Neuron (in vitro differentiated cells): ENCODE data around the gene JMJD8.
A peak's percentile ranks its signal among the peaks of the same experiment; 100 is the strongest.

ENCODE experiments used
- H2AFZ ChIP-seq: one replicate; pipeline ENCODE4 v1.6.1; 2013; ENCODE audit warnings: low read depth, mild to moderate bottlenecking, inconsistent platforms, low read length, moderate library complexity
- H3K27me3 ChIP-seq: one replicate; pipeline ENCODE4 v1.6.1; 2013; ENCODE audit warnings: low read length; ENCODE audit not compliant: insufficient read depth
- H3K36me3 ChIP-seq: one replicate; pipeline ENCODE4 v1.6.1; 2013; ENCODE audit warnings: low read length; ENCODE audit not compliant: insufficient read depth
- H3K4me1 ChIP-seq: one replicate; pipeline ENCODE4 v1.6.1; 2013; ENCODE audit warnings: low read length; ENCODE audit not compliant: insufficient read depth
- H3K4me3 ChIP-seq: 2 replicates; pipeline ENCODE4 v1.5.1; 2013; ENCODE audit warnings: mild to moderate bottlenecking, low read length, moderate library complexity
- H3K9me3 ChIP-seq: one replicate; pipeline ENCODE4 v1.6.1; 2013; ENCODE audit warnings: low read length

The JMJD8 gene

DNA sequence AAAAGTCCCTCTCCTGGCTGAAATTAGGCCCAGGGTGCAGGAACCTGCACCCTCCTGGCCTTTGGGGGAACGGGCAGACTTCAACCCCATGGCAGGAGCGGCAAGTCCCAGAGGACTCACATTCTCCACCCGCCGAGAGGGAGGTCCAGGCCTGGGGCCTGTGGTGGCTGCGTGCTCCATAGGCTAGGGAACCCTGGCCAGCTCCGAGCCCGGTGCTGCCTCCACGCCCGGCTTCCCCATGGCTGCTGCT lies 42.0 kb upstream of the JMJD8 start:
- Histone ChIP-seq H3K27me3 (no peaks in the 10 kb centered on the region), H3K4me1 (peaks cover 20% of the 10 kb centered on the region), H3K36me3 (peaks cover 2% of the 10 kb centered on the region), H2AFZ (no peak overlapping the region), H3K9me3 (no peaks in the 10 kb centered on the region), H3K4me3 (no peak overlapping the region)

DNA sequence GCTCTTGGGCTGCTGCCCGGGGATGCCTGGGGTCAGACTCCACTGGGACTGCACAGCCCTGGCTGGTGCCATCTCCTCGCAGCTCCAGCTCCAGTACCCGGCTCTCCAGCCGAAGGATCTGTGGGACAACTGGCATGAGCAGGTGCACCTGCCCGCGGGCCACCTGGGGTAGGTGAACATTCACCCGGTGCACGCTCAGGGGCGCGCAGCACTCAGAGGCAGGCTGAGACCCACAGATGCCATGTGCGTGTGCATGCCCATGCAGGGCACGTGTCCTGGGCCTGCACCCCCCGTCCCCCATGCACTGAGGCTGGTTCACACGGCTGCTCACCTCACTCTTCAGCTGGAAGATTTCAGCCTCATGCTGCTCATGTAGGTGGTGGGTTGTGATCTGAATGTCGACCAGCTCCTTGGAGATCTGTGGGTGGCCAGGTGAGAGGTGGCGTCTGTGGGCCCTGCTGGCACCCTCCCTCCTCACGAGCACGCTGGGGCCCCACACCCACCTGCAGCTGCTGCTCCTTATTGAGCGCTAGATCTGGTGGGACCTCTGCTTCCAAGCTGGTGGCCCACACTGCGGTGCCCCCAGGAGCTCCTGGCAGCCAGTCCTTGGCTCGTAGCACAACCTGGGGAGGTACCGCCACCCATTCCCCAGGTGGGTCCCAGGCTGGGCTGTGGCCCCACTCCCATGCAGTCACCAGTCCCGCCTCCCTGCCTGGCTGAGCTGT lies 41.5 kb upstream of the JMJD8 start:
- Histone ChIP-seq H2AFZ (no peak overlapping the region), H3K36me3 (peaks cover under 1% of the 10 kb centered on the region), H3K4me1 (peaks cover 20% of the 10 kb centered on the region), H3K27me3 (no peaks in the 10 kb centered on the region), H3K9me3 (no peaks in the 10 kb centered on the region), H3K4me3 (no peak overlapping the region)

DNA sequence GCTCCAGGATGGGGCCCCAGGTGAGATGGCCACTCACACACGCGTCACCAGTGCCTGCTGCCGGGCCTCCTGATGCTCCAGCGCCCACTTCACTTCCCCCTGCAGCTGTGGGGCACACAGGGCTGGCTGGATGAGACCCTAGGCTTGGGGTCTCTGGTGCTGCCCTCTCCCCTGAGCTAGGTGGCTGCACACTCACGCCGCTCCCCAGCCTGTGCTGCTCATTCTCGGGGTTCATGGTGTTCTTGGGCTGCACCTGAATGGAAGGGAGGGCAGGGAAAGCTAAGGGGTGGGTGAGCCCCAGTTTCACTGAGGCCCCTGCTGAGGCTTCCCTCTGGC lies 40.9 kb upstream of the JMJD8 start:
- Histone ChIP-seq H2AFZ (no peak overlapping the region), H3K27me3 (no peaks in the 10 kb centered on the region), H3K9me3 (no peaks in the 10 kb centered on the region), H3K36me3 (no peaks in the 10 kb centered on the region), H3K4me3 (no peak overlapping the region), H3K4me1 (peaks cover 23% of the 10 kb centered on the region)

DNA sequence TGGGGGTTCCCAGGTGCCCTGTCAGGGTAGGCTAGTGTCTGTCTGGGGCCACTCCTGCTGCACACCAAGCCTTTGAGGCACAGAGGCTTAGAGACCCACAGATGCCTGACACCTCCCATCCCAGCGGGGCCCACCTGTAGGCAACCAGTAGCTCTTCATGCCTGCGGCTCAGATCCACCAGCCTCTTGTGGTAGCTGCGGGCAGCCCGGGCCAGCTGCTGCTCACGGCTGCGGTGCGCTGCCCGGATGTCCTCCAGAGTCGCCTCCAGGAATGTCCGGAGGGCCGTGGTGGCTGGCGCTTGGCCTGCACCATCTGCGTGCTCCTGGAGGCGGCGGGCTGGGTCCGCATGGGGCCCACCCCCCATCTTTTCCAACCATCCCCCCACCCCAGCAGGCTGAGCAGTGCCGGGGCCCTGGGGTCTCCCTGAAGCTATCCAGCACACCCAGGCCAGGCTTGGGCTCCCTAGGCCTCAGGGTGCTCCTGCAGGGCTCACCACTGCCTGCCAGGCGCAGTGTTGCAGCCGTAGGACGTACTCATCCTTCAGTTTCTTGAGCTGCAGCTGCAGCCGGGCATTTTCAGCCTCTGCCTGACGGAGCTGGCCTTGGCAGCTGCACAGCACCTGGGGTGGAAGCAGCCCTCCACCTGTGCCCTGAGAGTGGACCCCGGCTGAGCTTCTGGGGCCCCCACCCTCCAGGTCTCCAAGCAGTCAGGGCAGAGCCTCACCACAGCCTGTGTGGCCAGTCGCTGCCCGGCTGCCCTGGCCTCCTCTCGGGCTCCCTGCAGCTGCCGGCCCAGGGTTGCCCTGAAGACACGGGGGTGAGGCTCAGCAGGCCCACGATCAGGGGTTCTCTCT lies 40.3 kb upstream of the JMJD8 start:
- no peak overlapping the region for H3K4me3 ChIP-seq

DNA sequence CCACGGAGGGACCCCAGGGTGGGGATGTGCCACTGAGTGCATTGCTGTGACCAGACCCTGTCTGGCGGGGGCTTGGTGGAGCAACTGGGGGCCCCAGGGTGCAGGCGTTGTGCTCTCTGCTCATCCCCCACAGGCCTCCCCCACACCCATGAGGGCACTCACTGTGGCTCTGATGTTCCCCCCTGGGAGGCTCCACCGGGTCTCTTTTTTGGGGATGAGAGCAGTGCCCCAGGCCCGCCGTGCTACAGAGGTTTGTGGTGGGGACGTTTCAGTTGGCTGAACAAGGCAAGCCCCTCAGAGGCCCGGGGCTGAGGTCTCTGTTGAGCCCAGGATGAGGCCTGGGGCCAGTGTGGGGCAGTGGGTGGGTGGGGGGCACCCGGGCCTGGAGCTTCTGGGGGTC lies 39.6 kb upstream of the JMJD8 start:
- no peak overlapping the region for H2AFZ ChIP-seq
- no peak overlapping the region for H3K4me3 ChIP-seq
- H3K27me3 ChIP-seq, result no peaks in the 10 kb centered on the region

More for the DNA sequence above, 40.3 kb upstream of the JMJD8 start:
- Histone ChIP-seq H3K4me1 (peaks cover 29% of the 10 kb centered on the region), H3K9me3 (no peaks in the 10 kb centered on the region), H3K27me3 (no peaks in the 10 kb centered on the region), H2AFZ (no peak overlapping the region), H3K36me3 (no peaks in the 10 kb centered on the region)

DNA sequence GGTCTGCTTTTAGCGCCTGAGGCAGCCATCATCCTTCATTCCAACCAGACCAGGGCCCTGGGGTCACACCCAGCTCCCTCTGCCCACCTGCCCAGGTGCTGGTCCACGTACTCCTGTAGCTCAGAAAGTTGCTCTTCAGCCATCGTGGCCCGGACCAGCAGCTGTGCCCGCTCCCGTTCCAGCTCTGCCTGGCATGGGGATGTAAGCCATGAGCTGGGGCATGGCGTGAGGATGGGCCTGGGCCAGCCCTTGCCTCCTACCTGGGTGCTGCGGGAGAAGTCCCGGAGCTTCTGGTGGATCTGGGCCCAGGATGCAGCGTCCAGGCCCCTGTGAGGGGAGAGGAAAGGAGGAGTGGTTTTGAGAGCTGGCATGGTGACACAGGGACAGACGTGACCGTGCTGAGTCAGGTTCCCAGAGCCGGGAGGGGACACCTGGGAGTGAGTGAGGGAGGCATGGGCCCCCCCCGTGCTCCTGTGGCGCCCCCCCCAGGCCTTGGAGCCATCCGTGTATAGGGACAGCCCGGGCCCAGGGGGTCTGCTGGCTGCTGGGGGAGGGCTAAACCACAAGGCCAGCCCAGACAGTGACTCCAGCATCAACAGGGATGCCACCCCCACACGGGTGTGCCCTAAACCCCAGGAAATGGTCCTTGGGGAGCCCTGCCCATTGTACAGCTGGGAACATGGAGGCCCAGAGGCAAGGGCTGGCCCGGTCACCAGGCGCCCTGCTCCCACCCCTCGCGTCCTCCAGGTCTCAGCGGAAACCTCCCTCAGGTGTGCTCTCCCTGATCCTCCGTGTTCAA lies 38.9 kb upstream of the JMJD8 start:
- H3K9me3 ChIP-seq, result no peaks in the 10 kb centered on the region

More for the DNA sequence above, 39.6 kb upstream of the JMJD8 start:
- Histone ChIP-seq H3K4me1 (peaks cover 36% of the 10 kb centered on the region), H3K36me3 (peaks cover 2% of the 10 kb centered on the region), H3K9me3 (no peaks in the 10 kb centered on the region)

DNA sequence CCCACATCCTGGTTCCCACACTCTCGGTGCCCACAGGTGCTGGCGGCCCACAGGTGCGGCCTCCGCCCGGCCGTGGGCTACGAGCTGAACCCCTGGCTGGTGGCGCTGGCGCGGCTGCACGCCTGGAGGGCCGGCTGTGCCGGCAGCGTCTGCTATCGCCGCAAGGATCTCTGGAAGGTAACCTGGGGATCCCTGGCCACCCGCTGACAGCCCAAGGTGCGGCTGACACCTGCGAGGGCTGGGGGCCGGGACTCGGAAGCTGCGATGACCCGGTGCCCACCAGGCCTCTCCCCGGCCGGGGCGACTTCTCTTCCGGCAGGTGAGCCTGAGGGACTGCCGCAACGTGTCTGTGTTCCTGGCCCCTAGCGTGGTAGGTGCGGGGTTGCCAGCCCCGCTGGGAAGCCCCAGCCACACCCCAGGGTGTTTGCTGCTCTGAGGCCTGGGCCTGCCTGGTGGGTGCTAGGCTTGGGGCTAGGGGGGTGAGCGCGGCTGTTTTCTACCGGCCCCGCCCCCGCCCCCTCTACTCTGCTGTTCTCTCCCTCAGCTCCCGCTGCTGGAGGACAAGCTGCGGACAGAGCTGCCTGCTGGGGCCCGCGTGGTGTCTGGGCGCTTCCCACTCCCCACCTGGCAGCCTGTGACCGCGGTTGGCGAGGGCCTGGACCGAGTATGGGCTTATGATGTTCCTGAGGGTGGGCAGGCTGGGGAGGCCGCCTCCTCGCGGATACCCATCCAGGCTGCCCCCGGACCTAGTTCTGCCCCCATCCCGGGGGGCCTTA lies 37.8 kb upstream of the JMJD8 start:
- Histone ChIP-seq H3K9me3 (no peaks in the 10 kb centered on the region), H3K4me1 (peaks cover 43% of the 10 kb centered on the region), H2AFZ (no peak overlapping the region), H3K36me3 (peaks cover 10% of the 10 kb centered on the region), H3K27me3 (no peaks in the 10 kb centered on the region), H3K4me3 (peak overlapping the region; percentile 80)

More for the DNA sequence above, 38.9 kb upstream of the JMJD8 start:
- no peak overlapping the region for H3K4me3 ChIP-seq
- peaks cover 39% of the 10 kb centered on the region for H3K4me1 ChIP-seq
- H3K27me3 ChIP-seq, result no peaks in the 10 kb centered on the region
- no peak overlapping the region for H2AFZ ChIP-seq
- peaks cover 5% of the 10 kb centered on the region for H3K36me3 ChIP-seq

DNA sequence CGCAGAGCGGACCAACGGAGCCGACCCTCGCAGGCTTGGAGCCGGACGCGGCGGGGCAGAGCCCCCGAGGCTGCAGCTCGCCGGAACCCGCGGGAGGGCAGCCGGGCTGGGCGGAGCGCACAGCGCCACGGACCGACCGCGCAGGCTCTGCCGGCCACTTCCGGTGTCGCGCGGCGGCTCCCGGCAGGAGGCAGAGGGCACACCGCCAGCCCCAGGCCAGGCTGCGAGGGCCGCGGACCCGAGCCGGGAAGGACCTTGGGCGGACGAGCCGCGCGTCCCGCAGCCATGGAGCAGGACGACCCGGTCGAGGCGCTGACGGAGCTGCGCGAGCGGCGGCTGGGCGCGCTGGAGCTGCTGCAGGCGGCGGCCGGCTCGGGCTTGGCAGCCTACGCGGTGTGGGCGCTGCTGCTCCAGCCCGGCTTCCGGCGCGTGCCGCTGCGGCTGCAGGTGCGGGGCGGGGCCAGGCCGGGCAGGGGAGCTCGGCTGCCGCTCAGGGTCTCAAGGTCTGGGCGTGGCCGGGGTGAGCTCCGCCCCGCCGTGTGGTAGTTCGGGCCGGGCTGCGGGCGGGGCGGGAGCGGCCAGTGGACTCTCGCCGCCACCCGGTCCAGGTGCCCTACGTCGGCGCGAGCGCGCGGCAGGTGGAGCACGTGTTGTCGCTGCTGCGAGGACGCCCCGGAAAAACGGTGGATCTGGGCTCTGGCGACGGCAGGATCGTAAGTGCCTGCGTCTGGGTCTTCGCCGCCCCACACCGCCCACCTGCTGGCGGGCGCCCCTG lies 37.0 kb upstream of the JMJD8 start, which contains the start of gene ANTKMT:
ANTKMT (plus strand) TSS at position 157 of the 775 bp plus-strand sequence; CDS start at position 286, 129 bp downstream.
- Histone ChIP-seq H3K27me3 (no peaks in the 10 kb centered on the region), H2AFZ (peak within 1 kb of the TSS; percentile 49), H3K9me3 (no peaks in the 10 kb centered on the region), H3K4me3 (peak within 1 kb of the TSS; percentile 80), H3K36me3 (peaks cover 13% of the 10 kb centered on the region), H3K4me1 (peaks cover 50% of the 10 kb centered on the region)

DNA sequence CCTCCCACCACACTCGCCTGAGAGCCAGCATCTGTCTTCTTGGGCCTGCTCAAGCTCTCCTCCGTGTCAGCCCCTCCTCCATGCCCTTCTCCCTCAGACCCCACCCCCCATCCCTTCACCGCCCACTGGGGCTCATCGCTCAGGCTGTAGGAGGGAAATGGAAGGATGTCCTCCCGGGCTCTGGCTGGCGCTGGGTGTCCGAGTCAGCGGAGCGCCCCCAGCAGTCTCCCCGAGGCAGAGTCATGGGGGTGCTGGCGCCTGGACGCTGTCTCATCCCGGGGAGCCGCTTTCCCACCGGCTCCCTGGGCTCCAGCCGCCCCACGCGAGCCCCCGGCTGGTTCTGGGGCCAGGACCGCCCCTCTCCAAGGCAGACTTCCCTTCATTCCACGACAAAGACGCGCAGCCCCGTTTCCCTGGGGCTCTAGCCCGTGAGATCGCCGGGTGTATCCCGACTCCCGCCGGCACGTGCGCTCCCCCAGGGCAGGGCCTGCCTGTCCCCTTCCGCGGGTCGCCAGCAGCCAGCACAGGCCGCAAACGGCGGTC lies 36.4 kb upstream of the JMJD8 start:
- Histone ChIP-seq H3K36me3 (peaks cover 13% of the 10 kb centered on the region), H3K4me3 (peak overlapping the region; percentile 80), H3K27me3 (no peaks in the 10 kb centered on the region), H2AFZ (peak overlapping the region; percentile 49), H3K9me3 (no peaks in the 10 kb centered on the region), H3K4me1 (peaks cover 50% of the 10 kb centered on the region)

DNA sequence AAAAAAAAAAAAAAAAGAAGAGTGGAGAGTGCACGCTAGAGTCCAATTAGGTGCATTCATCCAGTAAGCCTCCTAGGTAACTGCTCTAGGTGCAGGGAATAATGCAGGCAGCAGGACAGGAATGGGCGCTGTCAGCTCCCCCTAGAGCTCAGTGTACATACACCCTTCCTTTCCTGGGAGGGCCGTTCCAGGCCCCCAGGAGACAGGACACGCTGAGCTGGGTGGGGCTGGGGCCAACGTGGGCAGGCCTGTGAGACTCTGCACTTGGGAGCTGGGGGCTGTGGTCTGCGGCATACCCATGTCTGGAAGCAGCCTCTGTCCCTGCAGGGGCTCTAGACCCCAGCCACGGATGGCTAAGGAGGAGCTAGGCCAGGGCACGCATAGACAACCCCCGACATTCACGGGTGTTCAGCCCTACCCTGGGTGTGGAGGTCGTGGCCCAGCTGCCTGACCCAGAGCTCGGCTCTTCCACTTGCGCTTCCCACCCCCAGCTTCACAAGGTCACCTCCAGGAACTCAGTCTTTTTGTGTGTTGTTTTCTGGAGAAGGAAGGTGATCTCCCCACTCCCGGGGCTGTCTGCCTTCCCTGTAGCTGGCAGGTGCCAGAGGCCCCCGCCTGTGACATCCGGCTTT lies 35.8 kb upstream of the JMJD8 start:
- peaks cover 13% of the 10 kb centered on the region for H3K36me3 ChIP-seq
- no peaks in the 10 kb centered on the region for H3K27me3 ChIP-seq
- H3K4me3 ChIP-seq, result peak overlapping the region; percentile 80
- no peaks in the 10 kb centered on the region for H3K9me3 ChIP-seq
- H2AFZ ChIP-seq, result no peak overlapping the region
- peaks cover 50% of the 10 kb centered on the region for H3K4me1 ChIP-seq

DNA sequence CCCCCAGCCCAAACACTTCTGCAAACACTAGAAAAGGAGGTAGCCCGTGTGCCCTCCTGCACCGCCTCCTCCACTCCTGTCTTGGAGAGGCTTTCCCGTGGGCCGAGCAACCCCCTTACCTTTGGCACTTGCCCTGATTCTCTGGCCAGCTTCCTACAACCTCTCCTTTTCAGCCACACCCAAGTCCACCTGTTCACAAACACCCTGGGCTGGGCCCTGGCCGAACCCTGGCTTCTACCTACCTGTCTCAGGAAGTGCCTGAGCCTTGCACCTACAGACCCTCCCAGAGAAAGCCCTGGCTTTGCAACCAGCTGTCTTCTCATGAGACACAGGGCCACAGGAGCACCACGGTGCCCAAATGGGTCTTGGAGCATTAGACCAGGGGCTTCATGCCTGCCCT lies 34.8 kb upstream of the JMJD8 start:
- no peaks in the 10 kb centered on the region for H3K9me3 ChIP-seq

More for the DNA sequence above, 34.8 kb upstream of the JMJD8 start:
- Histone ChIP-seq H3K4me3 (no peak overlapping the region), H3K27me3 (no peaks in the 10 kb centered on the region), H2AFZ (no peak overlapping the region), H3K36me3 (peaks cover 13% of the 10 kb centered on the region), H3K4me1 (peaks cover 58% of the 10 kb centered on the region)
